DND-41 (cell line): ENCODE measurements around the gene CCL23.

Experiments used
- CTCF ChIP-seq: IDR thresholded peaks from 2 replicates; pipeline ENCODE4 v1.5.1; 2012; ENCODE audit warnings: borderline replicate concordance, low read length, moderate library complexity, mild to moderate bottlenecking; ENCODE audit not compliant: poor library complexity, severe bottlenecking; ENCODE audit errors: extremely low read depth
- EZH2 ChIP-seq: IDR thresholded peaks from 3 replicates; pipeline ENCODE4 v1.6.1; 2012; ENCODE audit warnings: borderline replicate concordance, low read depth, mild to moderate bottlenecking, moderate library complexity, low read length, inconsistent platforms; ENCODE audit not compliant: severe bottlenecking

DNA sequence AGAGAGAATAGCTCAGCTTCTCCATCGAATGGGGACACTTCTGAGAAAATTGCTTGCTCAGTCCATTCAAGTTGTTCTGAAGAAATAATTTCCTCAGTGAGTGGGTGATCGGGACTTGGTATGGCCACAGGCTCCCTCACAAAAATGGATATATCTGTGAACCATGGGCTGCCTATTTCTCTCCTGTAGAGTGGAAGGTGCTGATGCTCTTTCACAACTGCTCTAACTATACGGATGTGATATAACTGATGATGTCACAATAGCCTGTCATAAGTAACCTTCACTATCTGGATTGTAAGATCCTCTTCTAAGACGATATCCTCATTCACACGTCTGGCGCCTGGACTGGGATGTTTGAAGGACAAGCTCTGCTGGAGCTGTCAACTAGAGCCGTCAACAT, 41.6 kb upstream of the CCL23 start:
- TF ChIP-seq CTCF (no peak), EZH2 (no peak)
